Measurements from ENCODE around the gene GLI1.

DNA sequence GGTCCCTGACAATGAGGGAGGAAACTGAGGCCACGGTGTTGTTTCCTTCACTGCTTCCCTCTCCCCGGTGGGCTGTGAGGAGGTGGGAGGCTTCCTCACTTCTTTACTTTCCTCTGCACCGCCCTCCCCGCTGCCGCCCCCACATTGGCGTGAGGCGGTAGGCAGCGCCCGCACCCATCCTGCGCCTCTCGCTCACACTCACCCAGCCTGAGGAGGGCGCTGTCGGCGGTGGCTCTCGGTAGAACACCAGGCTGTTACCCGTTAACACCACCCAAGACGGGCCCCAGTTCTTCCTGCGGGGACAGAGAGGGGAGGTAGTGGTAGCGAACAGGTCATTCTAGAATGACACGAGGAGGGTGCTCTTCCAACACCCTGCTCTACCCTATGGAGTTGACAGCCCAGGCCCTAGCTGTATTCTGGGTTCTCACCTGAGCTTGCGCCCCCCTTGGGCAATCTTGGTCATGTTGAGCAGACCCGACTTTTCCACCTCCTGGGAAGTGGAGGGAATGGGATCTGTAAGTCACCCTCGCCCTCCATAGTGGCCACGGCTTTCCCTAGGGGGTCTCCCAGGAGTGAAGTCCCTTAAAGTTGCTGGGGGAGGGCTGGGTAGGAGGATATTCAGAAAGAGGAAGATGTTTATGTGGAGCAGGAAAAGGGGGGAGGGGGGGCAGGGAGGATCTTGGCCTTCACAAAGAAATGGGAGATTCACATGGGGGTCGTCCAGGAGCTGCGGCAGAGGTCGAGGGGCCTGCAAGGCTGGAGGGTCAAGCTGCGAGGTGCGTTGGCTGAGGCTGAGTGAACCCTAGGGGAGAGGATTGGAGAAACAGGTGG, 16.8 kb downstream of the GLI1 start:
- TF ChIP-seq, protein P1, sequence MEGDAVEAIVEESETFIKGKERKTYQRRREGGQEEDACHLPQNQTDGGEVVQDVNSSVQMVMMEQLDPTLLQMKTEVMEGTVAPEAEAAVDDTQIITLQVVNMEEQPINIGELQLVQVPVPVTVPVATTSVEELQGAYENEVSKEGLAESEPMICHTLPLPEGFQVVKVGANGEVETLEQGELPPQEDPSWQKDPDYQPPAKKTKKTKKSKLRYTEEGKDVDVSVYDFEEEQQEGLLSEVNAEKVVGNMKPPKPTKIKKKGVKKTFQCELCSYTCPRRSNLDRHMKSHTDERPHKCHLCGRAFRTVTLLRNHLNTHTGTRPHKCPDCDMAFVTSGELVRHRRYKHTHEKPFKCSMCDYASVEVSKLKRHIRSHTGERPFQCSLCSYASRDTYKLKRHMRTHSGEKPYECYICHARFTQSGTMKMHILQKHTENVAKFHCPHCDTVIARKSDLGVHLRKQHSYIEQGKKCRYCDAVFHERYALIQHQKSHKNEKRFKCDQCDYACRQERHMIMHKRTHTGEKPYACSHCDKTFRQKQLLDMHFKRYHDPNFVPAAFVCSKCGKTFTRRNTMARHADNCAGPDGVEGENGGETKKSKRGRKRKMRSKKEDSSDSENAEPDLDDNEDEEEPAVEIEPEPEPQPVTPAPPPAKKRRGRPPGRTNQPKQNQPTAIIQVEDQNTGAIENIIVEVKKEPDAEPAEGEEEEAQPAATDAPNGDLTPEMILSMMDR (IDR thresholded peaks at IDR 0.05) = peak; percentile 32
- TF ChIP-seq CHD2 (IDR thresholded peaks at IDR 0.05; ENCODE audit: low read length, partially characterized antibody) (no peak), FOXM1 (IDR thresholded peaks at IDR 0.05; ENCODE audit: low read depth) (no peak), MEF2A (IDR thresholded peaks at IDR 0.05; ENCODE audit: borderline replicate concordance, low read depth) (no peak), NRF1 (IDR thresholded peaks at IDR 0.05; ENCODE audit: low read depth, low read length) (no peak), ELF1 (IDR thresholded peaks at IDR 0.05) (no peak), RXRA (IDR thresholded peaks at IDR 0.05; ENCODE audit: borderline replicate concordance, low read depth) (no peak)

Measured in SK-N-SH (cell line).